Heart right ventricle (tissue), 16 donors: Measurements from ENCODE around the gene FLNA. TPM values are rescaled to one million over a fixed set of nuclear protein-coding genes. Genes with fewer than 3 reads are reported as not detected.

Experiments used
- ATAC-seq, 8 donors: fragments of 200-7000 bp; cut with Tn5 transposase; one replicate each; pipeline ENCODE4 v1.9.1; 2020; ENCODE audit warnings: mild to moderate bottlenecking in 8 of 8, moderate library complexity in 8 of 8, moderate number of reproducible peaks in 1 of 8
- DNase-seq, 2 donors: peaks; one replicate each; pipeline ENCODE4 v3.0.0-alpha.2; 2020
- H3K27ac ChIP-seq, 10 donors: fragments of 200-600 bp; sonication (generic) in 2 of 10; one replicate each; pipeline versions ENCODE4 v1.5.0 to v1.8.0; 2020 to 2022; ENCODE audit warnings: mild to moderate bottlenecking in 3 of 10
- H3K27me3 ChIP-seq, 7 donors: fragments of 200-600 bp; one replicate each; pipeline ENCODE4 v1.8.0; 2021 to 2022; ENCODE audit warnings: mild to moderate bottlenecking in 2 of 7
- H3K36me3 ChIP-seq, 9 donors: fragments of 200-600 bp; sonication (generic) in 1 of 9; one replicate each; pipeline versions ENCODE4 v1.5.0 to v1.8.0; 2020 to 2022; ENCODE audit warnings: mild to moderate bottlenecking in 2 of 9
- H3K4me1 ChIP-seq, 9 donors: fragments of 200-600 bp; sonication (generic) in 1 of 9; one replicate each; pipeline versions ENCODE4 v1.5.0 to v1.8.0; 2020 to 2022; ENCODE audit warnings: mild to moderate bottlenecking in 4 of 9
- H3K4me3 ChIP-seq, 10 donors: fragments of 200-600 bp; sonication (generic) in 2 of 10; one replicate each; pipeline versions ENCODE4 v1.5.0 to v1.8.0; 2020 to 2022; ENCODE audit warnings: mild to moderate bottlenecking in 7 of 10, moderate library complexity in 2 of 10
- H3K9me3 ChIP-seq, 11 donors: fragments of 200-600 bp in 10 of 11; sonication (generic) in 2 of 11; one replicate each; pipeline versions ENCODE4 v1.5.0 to v1.8.0; 2013 to 2022; ENCODE audit warnings: mild to moderate bottlenecking in 2 of 11, control low read depth in 1 of 11, moderate library complexity in 1 of 11
- CTCF ChIP-seq, 9 donors: fragments of 200-600 bp; sonication (generic) in 2 of 9; IDR thresholded peaks; one replicate each; pipeline versions ENCODE4 v1.5.0 to v1.8.0; 2021 to 2022; ENCODE audit warnings: antibody characterized with exemption in 9 of 9, mild to moderate bottlenecking in 5 of 9, moderate library complexity in 1 of 9
- WGBS, 2 donors: extraction: QIAGEN DNeasy Blood & Tissue Kit; methylation state at CpG; one replicate each; pipeline ENCODE4 v1.1.7; 2013; ENCODE audit warnings: inconsistent platforms in 1 of 2; 5-methylcytosine and 5-hydroxymethylcytosine counted together
- intact Hi-C, 10 donors: fragments of 100-400 bp; cut with DNase I; formaldehyde crosslinking; loops; one replicate each; pipeline versions ENCODE4 v1.11.1 to v1.14.2; 2022
- polyA plus RNA-seq, 2 donors: library from polyadenylated mRNA; stranded (reverse); fragments of 200-250 nt; gene quantifications; one replicate each; pipeline ENCODE4 v1.2.3, GENCODE V29; 2013
- total RNA-seq, 10 donors: library from RNA; stranded (reverse); fragmentation: NEBNext Ultra II Directional in 3 of 10; extraction: Animal tissue kit (Norgen Biotek cat#: 25700) in 3 of 10; gene quantifications; one replicate each; pipeline versions ENCODE4 v1.2.1 to v1.2.4, GENCODE V29; 2021 to 2023
- donor health status: Arrhythmogenic right ventricular cardiomyopathy.
- donor health status: ischemic (EF 13 %, LVEDD 7.1; RV severe dilation, severe dysfunction).
- donor health status: healthy with polysubstance abuse.
- donor health status: DM: no; HTN: yes; CAD: no.
- donor health status: DM: no; HTN: no; CAD: no.
- donor health status: ischemic (EF 25% LVEDD 6.9; RV normal size, moderate dysfunction).
- donor health status: ischemic (EF 25% LVEDD 5.7; RV mildly dilated, moderate dysfunction).
- donor health status: healthy.
- donor health status: DM: yes; HTN: yes; CAD: no.
- donor health status: Ischemic cardiomyopathy.
- donor health status: ischemic (EF 35%, LVEDD 5.7; RV mildly dilated, moderate dysfunction).
- donor health status: nonischemic (EF 11% LVEDD 7.7; RV severe dilation, severe dysfunction).
- donor health status: DM: yes; HTN: yes; CAD: no.
- donor health status: PGD.
- donor health status: ischemic (EF 29% LVEDD 5.4; RV normal size, mild dysfunction).
- donor health status: nonischemic (EF 23%, LVEDD 6.1; RV moderate dilation, normal function).

FLNA gene
- total and polyA plus RNA-seq, 12 donors, result 139 to 442 (median 199) TPM

DNA sequence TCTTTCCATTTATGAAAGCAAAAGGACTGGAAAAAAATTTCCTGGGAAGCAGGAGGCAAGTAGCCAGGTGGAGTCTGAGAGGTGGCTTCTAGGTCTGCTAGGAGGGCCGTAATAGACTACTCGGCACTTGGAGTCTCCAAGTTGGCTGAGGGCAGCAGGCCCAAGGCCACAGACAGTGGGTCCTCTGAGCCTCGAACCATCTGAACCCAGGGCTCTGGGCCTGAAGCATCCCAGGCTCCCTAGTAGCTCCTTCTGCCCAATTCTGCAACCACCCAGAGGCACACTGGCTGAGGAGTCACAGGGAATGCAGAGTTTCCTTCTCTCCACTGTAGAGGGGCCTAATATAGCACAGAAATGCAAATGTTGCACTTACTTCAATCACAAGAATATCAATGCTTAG, 59.0 kb downstream of the FLNA start:
- ATAC-seq, result no peak

DNA sequence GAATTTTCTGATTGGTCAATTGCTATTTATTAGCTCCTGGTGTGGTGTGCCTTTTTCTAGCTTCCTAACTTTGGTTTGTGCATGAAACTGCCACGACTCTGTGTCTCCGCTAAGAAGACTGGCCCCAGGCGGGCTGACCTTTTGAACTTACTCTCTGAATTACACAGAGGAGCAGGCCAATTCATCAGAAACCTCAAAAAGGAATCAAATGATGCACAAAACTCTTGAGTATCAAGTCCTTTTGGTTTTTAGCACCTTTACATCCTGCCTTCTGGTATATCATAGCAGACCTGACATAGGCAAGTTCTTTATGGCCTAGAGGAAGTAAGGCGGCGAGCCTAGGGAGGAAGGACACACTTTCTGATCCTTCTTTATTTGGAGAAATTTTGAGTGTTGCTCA, 61.3 kb downstream of the FLNA start:
- no peak overlapping the region for H3K4me3 ChIP-seq
- 80 to 97% methylated on average over 5 of the region's 5 CpGs for WGBS, 2 donors
- no peaks in the 10 kb centered on the region for H3K9me3 ChIP-seq
- peaks cover 0 to 18% (median 0%) of the 10 kb centered on the region in 9 donors for H3K4me1 ChIP-seq
- TF ChIP-seq CTCF (IDR thresholded peaks at IDR 0.05), result no peak
- DNase-seq (no peak), ATAC-seq (no peak)
- peak overlapping the region in 1 of 10 donors; percentile 44 for H3K27ac ChIP-seq
- peaks cover 0 to 22% (median 0%) of the 10 kb centered on the region in 7 donors for H3K27me3 ChIP-seq
- no peaks in the 10 kb centered on the region for H3K36me3 ChIP-seq
- intact Hi-C loops, result no loop called here

More for the DNA sequence above, 59.0 kb downstream of the FLNA start:
- Histone ChIP-seq H3K9me3 (no peaks in the 10 kb centered on the region), H3K4me3 (no peak overlapping the region), H3K4me1 (peaks cover 0 to 8% (median 0%) of the 10 kb centered on the region in 9 donors), H3K27ac (no peak overlapping the region), H3K27me3 (peaks cover 0 to 32% (median 0%) of the 10 kb centered on the region in 7 donors), H3K36me3 (no peaks in the 10 kb centered on the region)
- no peak for DNase-seq
- intact Hi-C loops, result no loop called here
- 96 to 100% methylated on average over 3 of the region's 3 CpGs for WGBS, 2 donors
- no peak for TF ChIP-seq CTCF (IDR thresholded peaks at IDR 0.05)

DNA sequence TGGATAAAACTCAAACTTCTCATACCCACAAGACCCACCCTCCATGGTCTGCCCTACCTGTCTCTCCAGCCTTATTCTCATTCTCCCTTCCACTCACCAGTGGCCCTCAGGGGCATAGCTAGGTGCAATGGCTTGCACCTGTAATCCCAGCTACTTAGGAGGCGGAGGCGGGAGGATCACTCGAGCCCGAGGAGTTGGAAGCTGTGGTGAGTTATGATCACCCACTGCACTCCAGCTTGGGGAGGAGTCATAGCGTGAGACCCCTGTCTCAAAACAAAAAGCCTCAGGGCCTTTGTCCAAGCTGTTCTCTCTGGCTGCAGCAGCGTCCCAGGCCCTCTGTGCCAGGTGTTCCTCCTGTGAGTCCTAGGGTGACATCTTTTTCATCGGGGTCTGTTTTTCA, 62.3 kb downstream of the FLNA start:
- Histone ChIP-seq H3K27me3 (peaks cover 0 to 16% (median 0%) of the 10 kb centered on the region in 7 donors), H3K4me3 (no peak overlapping the region), H3K27ac (no peak overlapping the region), H3K9me3 (no peaks in the 10 kb centered on the region), H3K36me3 (no peaks in the 10 kb centered on the region), H3K4me1 (peaks cover 0 to 21% (median 0%) of the 10 kb centered on the region in 9 donors)
- intact Hi-C loops, result no loop called here
- DNase-seq (no peak), ATAC-seq (no peak)
- WGBS, 2 donors, result 94 to 97% methylated on average over 7 of the region's 7 CpGs
- no peak for TF ChIP-seq CTCF (IDR thresholded peaks at IDR 0.05)

- peaks cover 0 to 21% (median 0%) of the 10 kb centered on the region in 9 donors for H3K4me1 ChIP-seq
- no peak for TF ChIP-seq CTCF (IDR thresholded peaks at IDR 0.05)
- H3K9me3 ChIP-seq, result no peaks in the 10 kb centered on the region
- H3K4me3 ChIP-seq, result no peak overlapping the region
- 80 to 84% methylated on average over 19 of the region's 19 CpGs for WGBS, 2 donors
- H3K27ac ChIP-seq, result peak overlapping the region in 1 of 10 donors; percentile 61
- intact Hi-C loops, result no loop called here
- H3K36me3 ChIP-seq, result no peaks in the 10 kb centered on the region
- H3K27me3 ChIP-seq, result peaks cover 0 to 20% (median 0%) of the 10 kb centered on the region in 7 donors
- ATAC-seq (no peak), DNase-seq (no peak)
Measured at GRCh38 chrX:154310616-154311536, 63.6 kb downstream of the FLNA start.
